HG02588 (cell line): ENCODE results near the gene FZR1.

Experiments
- ATAC-seq: cut with Tn5 transposase; IDR thresholded peaks from one replicate; pipeline ENCODE4 v1.9.1; 2021; ENCODE audit warnings: mild to moderate bottlenecking, moderate library complexity; ENCODE audit not compliant: unreplicated experiment

Gene FZR1

GRCh38 chr19:3471954-3472655 is 34.0 kb upstream of the FZR1 start:
- no peak for ATAC-seq

- ATAC-seq, result no peak
Observed at GRCh38 chr19:3474010-3474409, 32.1 kb upstream of the FZR1 start.

- no peak for ATAC-seq
Observed at GRCh38 chr19:3474614-3475013, 31.5 kb upstream of the FZR1 start.

- ATAC-seq, result no peak
Observed at GRCh38 chr19:3475449-3475848, 30.7 kb upstream of the FZR1 start.

- ATAC-seq, result no peak
Observed at GRCh38 chr19:3476830-3477229, 29.3 kb upstream of the FZR1 start.

GRCh38 chr19:3477506-3477905 is 28.6 kb upstream of the FZR1 start:
- ATAC-seq, result no peak

- no peak for ATAC-seq
Observed at GRCh38 chr19:3477951-3478350, 28.2 kb upstream of the FZR1 start.

GRCh38 chr19:3478409-3479176 is 27.5 kb upstream of the FZR1 start:
- ATAC-seq, result no peak

- no peak for ATAC-seq
Observed at GRCh38 chr19:3479177-3479833, 26.8 kb upstream of the FZR1 start.

GRCh38 chr19:3479834-3480215 is 26.3 kb upstream of the FZR1 start:
- no peak for ATAC-seq

GRCh38 chr19:3480383-3481091 is 25.6 kb upstream of the FZR1 start, which contains the start of gene SMIM24:
Gene SMIM24 (minus strand): TSS chr19:3480525. CDS start chr19:3480463, 62 bp downstream.
- no peak for ATAC-seq

GRCh38 chr19:3481241-3482090 is 24.6 kb upstream of the FZR1 start:
- ATAC-seq, result no peak

GRCh38 chr19:3482507-3483225 is 23.4 kb upstream of the FZR1 start:
- ATAC-seq, result no peak

GRCh38 chr19:3483226-3483628 is 22.9 kb upstream of the FZR1 start, which contains the start of gene SMIM44:
Gene SMIM44 (minus strand): TSS chr19:3483441. CDS start chr19:3483403, 38 bp downstream.
- no peak for ATAC-seq

GRCh38 chr19:3491396-3492119 is 14.6 kb upstream of the FZR1 start:
- no peak for ATAC-seq

- ATAC-seq, result no peak
Observed at GRCh38 chr19:3492131-3492839, 13.8 kb upstream of the FZR1 start.

GRCh38 chr19:3492919-3493318 is 13.2 kb upstream of the FZR1 start:
- ATAC-seq, result no peak

- no peak for ATAC-seq
Observed at GRCh38 chr19:3493651-3494050, 12.5 kb upstream of the FZR1 start.
